Measurements from ENCODE around the gene KCNIP4. TPM values are rescaled to one million over a fixed set of nuclear protein-coding genes. Genes with fewer than 3 reads are reported as not detected.

Gene KCNIP4
- total RNA-seq, 1 donor from 2014 or later = 0.59 TPM

- Histone ChIP-seq H2AFZ (ENCODE audit: low read depth, low read length) (no peak overlapping the region), H3K27me3 (ENCODE audit: insufficient read depth, low read length) (no peaks in the 10 kb centered on the region), H3K9ac (ENCODE audit: low read length) (no peak overlapping the region), H3K4me1 (ENCODE audit: insufficient read depth, low read length) (no peaks in the 10 kb centered on the region), H3K36me3 (ENCODE audit: insufficient read depth, low read length) (no peaks in the 10 kb centered on the region), H3K79me2 (ENCODE audit: insufficient read depth, low read length) (no peaks in the 10 kb centered on the region), H3K27ac (ENCODE audit: low read depth, low read length) (no peak overlapping the region), H4K20me1 (ENCODE audit: insufficient read depth, low read length) (no peaks in the 10 kb centered on the region), H3K4me3 (ENCODE audit: insufficient read depth, low read depth, low read length) (no peak overlapping the region), H3K4me2 (ENCODE audit: low read length) (no peak overlapping the region), H3K9me3 (ENCODE audit: insufficient read depth, low read depth, low read length) (no peaks in the 10 kb centered on the region)
- no peak for DNase-seq (ENCODE audit: low read depth)
- H3K4me1 Mint-ChIP-seq (ENCODE audit: low read depth, unreplicated experiment) = no peaks in the 10 kb centered on the region
- H3K9me3 Mint-ChIP-seq (ENCODE audit: unreplicated experiment) = no peaks in the 10 kb centered on the region
- no peak overlapping the region for H3K4me3 Mint-ChIP-seq (ENCODE audit: unreplicated experiment)
- no peaks in the 10 kb centered on the region for H3K36me3 Mint-ChIP-seq (ENCODE audit: low read depth, unreplicated experiment)
- no peak for TF ChIP-seq CTCF (IDR thresholded peaks at IDR 0.05; ENCODE audit: insufficient read depth, low read depth, low read length)
- TF ChIP-seq EZH2 (IDR thresholded peaks at IDR 0.05; ENCODE audit: insufficient read depth, low read length) = no peak
- H3K27ac Mint-ChIP-seq (ENCODE audit: unreplicated experiment) = no peak overlapping the region
- H3K27me3 Mint-ChIP-seq (ENCODE audit: low read depth, unreplicated experiment) = peaks cover 3% of the 10 kb centered on the region
- no peak for FAIRE-seq
Measured at GRCh38 chr4:20960291-20960690, 988.3 kb downstream of the KCNIP4 start.

- H3K36me3 Mint-ChIP-seq (ENCODE audit: low read depth, unreplicated experiment) = no peaks in the 10 kb centered on the region
- H3K27ac ChIP-seq (ENCODE audit: low read depth, low read length) = no peak overlapping the region
- H3K4me2 ChIP-seq (ENCODE audit: low read length) = no peak overlapping the region
- no peak overlapping the region for H3K4me3 Mint-ChIP-seq (ENCODE audit: unreplicated experiment)
- DNase-seq (ENCODE audit: low read depth) (no peak), FAIRE-seq (no peak)
- H3K4me1 Mint-ChIP-seq (ENCODE audit: low read depth, unreplicated experiment) = no peaks in the 10 kb centered on the region
- no peak overlapping the region for H2AFZ ChIP-seq (ENCODE audit: low read depth, low read length)
- no peaks in the 10 kb centered on the region for H4K20me1 ChIP-seq (ENCODE audit: insufficient read depth, low read length)
- H3K4me1 ChIP-seq (ENCODE audit: insufficient read depth, low read length) = no peaks in the 10 kb centered on the region
- no peaks in the 10 kb centered on the region for H3K27me3 ChIP-seq (ENCODE audit: insufficient read depth, low read length)
- H3K9me3 Mint-ChIP-seq (ENCODE audit: unreplicated experiment) = no peaks in the 10 kb centered on the region
- no peaks in the 10 kb centered on the region for H3K36me3 ChIP-seq (ENCODE audit: insufficient read depth, low read length)
- TF ChIP-seq CTCF (IDR thresholded peaks at IDR 0.05; ENCODE audit: insufficient read depth, low read depth, low read length) (no peak), EZH2 (IDR thresholded peaks at IDR 0.05; ENCODE audit: insufficient read depth, low read length) (no peak)
- no peak overlapping the region for H3K27ac Mint-ChIP-seq (ENCODE audit: unreplicated experiment)
- no peak overlapping the region for H3K9ac ChIP-seq (ENCODE audit: low read length)
- no peaks in the 10 kb centered on the region for H3K79me2 ChIP-seq (ENCODE audit: insufficient read depth, low read length)
- H3K27me3 Mint-ChIP-seq (ENCODE audit: low read depth, unreplicated experiment) = peaks cover 7% of the 10 kb centered on the region
- no peak overlapping the region for H3K4me3 ChIP-seq (ENCODE audit: insufficient read depth, low read depth, low read length)
- no peaks in the 10 kb centered on the region for H3K9me3 ChIP-seq (ENCODE audit: insufficient read depth, low read depth, low read length)
Measured at GRCh38 chr4:20954541-20954940, 994.0 kb downstream of the KCNIP4 start.

- Histone ChIP-seq H3K36me3 (ENCODE audit: insufficient read depth, low read length) (no peaks in the 10 kb centered on the region), H3K4me2 (ENCODE audit: low read length) (no peak overlapping the region), H2AFZ (ENCODE audit: low read depth, low read length) (no peak overlapping the region), H3K27ac (ENCODE audit: low read depth, low read length) (no peak overlapping the region), H3K4me1 (ENCODE audit: insufficient read depth, low read length) (no peaks in the 10 kb centered on the region), H3K79me2 (ENCODE audit: insufficient read depth, low read length) (no peaks in the 10 kb centered on the region), H3K27me3 (ENCODE audit: insufficient read depth, low read length) (no peaks in the 10 kb centered on the region), H3K9ac (ENCODE audit: low read length) (no peak overlapping the region), H3K4me3 (ENCODE audit: insufficient read depth, low read depth, low read length) (no peak overlapping the region), H3K9me3 (ENCODE audit: insufficient read depth, low read depth, low read length) (peaks cover 3% of the 10 kb centered on the region), H4K20me1 (ENCODE audit: insufficient read depth, low read length) (no peaks in the 10 kb centered on the region)
- H3K4me1 Mint-ChIP-seq (ENCODE audit: low read depth, unreplicated experiment) = no peaks in the 10 kb centered on the region
- no peak overlapping the region for H3K27ac Mint-ChIP-seq (ENCODE audit: unreplicated experiment)
- peaks cover 5% of the 10 kb centered on the region for H3K27me3 Mint-ChIP-seq (ENCODE audit: low read depth, unreplicated experiment)
- no peak for DNase-seq (ENCODE audit: low read depth)
- no peaks in the 10 kb centered on the region for H3K36me3 Mint-ChIP-seq (ENCODE audit: low read depth, unreplicated experiment)
- no peaks in the 10 kb centered on the region for H3K9me3 Mint-ChIP-seq (ENCODE audit: unreplicated experiment)
- no peak for FAIRE-seq
- TF ChIP-seq CTCF (IDR thresholded peaks at IDR 0.05; ENCODE audit: insufficient read depth, low read depth, low read length) = no peak
- TF ChIP-seq EZH2 (IDR thresholded peaks at IDR 0.05; ENCODE audit: insufficient read depth, low read length) = no peak
- H3K4me3 Mint-ChIP-seq (ENCODE audit: unreplicated experiment) = no peak overlapping the region
Measured at GRCh38 chr4:20944961-20945360, 1003.6 kb downstream of the KCNIP4 start.
